GM19452 (cell line): ENCODE data around the gene SCYL1.

Experiments
- ATAC-seq: cut with Tn5 transposase; IDR thresholded peaks from one replicate; pipeline ENCODE4 v1.9.1; 2021; ENCODE audit not compliant: unreplicated experiment

Gene SCYL1

DNA sequence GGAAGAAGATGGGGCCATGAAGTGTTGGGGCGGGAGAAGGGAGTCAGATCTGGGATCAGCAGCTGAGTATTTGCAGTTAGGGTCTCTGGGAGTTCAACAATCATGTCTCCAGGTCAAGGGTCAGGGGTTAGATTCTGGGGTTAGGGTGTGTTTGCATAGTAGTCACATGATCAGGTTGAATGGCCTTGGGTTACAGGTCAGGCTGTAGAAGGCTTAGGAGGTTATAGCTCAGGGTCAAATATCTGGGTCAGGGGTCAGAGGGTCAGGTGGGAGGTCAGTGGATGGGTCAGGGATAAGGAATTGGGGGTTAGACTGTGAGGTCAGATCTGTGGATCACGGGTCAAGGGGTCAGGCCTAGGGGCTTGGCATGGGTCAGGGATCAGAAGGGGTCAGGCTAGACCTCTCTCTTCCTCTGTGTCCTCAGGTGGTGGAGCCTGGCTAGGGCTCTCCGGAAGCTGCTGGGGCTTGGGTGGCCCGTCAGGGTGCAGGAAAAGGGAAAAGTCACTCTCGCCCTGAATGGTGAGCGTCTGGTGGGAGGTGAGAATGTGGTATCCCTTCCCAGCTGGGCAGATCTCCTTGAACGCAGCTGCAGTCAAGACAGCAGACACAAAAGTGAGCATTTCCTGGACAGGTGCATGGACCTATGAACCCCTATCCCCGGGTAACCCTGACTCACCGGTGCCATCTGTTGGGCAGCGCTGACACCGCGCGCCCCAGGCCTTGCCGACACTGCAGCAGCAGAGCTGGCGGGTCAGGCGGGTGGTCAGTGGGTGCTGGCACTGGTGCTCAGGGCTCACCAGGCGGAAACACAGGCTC is 26.9 kb downstream of the SCYL1 start:
- ATAC-seq, result peak; percentile 59

- ATAC-seq, result no peak
Measured at GRCh38 chr11:65552388-65552951, 27.6 kb downstream of the SCYL1 start.

GRCh38 chr11:65553301-65554001 is 28.6 kb downstream of the SCYL1 start:
- no peak for ATAC-seq

DNA sequence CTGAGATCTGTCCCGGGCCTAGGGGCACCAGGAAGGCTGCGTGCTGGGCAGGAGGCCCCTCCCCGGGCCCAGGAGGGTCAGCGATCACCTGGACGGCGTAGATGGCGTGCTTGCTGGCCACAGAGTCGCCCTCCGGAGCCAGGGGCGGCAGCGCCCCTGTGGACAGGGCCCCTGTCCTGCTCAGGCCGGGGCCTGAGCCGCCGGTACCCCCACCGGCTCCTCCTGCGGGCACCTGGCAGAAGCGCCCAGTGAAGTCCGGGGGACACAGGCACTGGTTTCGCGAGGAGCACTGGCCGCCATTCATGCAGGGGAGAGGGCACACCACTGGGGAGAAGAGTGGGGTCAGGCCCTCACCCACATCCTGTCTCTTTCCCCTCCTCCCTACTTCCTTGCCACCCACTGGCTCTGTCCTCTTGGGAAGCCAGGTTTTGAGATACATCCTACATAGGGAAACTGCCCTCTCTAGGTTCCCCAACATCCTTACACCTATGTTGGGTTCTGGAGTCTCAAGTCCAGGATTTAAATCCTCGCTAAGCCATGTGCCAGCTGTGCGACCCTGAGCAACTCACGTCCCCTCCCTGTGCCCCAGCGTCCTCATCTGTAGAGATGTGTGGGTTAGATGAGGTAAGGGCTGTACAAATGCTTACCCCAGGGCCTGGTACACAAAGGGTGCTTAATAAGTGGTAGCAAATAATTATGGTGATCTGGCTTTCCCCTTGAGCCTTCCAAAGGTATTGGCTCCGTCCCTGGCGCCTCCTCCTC is 29.4 kb downstream of the SCYL1 start:
- no peak for ATAC-seq

- no peak for ATAC-seq
Measured at GRCh38 chr11:65554842-65555430, 30.1 kb downstream of the SCYL1 start.

GRCh38 chr11:65555693-65556231 is 30.9 kb downstream of the SCYL1 start:
- ATAC-seq, result no peak

DNA sequence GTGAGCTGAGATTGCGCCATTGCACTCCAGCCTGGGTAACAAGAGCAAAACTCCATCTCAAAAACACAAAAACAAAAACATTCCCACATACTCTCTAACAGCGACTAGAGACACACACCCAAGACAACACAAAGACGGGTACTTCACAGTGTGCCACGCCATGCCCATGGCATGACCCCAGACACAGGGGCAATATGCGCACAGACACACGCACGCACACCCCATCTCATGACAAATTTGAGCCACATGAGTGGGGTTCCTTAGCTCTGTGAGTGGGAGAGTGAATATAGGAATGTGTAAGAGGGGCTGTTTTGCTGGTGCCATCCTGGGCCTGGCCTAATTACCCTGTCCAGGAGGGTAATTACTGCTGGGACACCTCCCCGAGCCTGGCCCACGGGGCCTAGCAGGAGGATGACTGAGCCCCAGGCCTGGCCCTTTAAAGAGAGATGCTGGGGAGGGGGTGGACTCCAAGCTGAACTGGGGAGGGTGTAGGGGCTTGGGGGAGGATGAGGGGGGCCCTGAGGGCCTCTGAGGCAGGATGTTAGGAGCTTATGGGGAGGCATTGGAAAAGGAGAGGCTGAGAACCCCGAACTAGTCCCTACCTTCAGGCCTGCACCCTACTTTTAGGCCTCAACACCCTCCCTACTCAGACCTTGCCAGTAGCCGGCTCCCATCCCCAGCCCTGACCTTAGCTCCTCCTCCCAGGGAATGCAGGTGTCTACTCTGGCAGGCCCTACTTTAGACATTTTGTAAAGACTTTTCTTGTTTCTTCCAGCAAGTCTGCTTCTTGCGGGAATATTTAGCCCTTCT is 31.8 kb downstream of the SCYL1 start:
- no peak for ATAC-seq

DNA sequence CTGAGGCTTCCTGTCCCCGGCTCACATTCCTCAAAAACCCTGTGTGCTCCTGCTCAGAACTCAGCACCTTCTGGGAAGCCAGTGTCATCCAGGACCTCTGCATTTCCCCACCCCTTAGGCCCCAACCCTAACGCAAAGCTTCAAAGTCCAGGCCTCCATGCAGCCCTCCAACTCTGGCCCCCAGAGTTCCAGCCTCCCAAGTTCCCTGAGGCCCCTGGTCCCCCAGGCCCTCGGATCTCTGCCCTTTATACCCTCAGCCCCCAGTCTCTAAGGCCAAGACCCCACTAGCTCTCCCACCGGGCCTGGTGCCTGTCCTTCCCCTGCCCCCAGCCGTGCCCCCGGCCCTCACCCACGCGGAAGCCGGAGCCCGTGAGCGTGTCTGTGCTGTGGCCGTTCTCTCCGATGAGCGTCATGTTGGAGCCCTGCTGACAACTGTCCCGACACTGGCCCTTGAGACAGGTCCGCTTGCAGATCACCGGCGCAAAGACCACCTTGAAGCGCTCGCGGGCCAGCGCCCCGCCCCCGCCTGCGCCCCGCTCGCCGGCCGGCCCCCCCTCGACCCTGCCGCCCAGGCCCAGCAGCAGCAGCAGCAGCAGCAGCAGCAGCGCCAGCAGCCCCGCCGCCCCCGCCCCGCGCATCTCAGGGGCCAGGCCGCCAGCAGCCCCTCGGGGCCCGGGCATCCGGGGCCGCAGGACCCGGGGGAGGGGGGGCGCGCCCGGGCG is 32.6 kb downstream of the SCYL1 start:
- ATAC-seq, result no peak

DNA sequence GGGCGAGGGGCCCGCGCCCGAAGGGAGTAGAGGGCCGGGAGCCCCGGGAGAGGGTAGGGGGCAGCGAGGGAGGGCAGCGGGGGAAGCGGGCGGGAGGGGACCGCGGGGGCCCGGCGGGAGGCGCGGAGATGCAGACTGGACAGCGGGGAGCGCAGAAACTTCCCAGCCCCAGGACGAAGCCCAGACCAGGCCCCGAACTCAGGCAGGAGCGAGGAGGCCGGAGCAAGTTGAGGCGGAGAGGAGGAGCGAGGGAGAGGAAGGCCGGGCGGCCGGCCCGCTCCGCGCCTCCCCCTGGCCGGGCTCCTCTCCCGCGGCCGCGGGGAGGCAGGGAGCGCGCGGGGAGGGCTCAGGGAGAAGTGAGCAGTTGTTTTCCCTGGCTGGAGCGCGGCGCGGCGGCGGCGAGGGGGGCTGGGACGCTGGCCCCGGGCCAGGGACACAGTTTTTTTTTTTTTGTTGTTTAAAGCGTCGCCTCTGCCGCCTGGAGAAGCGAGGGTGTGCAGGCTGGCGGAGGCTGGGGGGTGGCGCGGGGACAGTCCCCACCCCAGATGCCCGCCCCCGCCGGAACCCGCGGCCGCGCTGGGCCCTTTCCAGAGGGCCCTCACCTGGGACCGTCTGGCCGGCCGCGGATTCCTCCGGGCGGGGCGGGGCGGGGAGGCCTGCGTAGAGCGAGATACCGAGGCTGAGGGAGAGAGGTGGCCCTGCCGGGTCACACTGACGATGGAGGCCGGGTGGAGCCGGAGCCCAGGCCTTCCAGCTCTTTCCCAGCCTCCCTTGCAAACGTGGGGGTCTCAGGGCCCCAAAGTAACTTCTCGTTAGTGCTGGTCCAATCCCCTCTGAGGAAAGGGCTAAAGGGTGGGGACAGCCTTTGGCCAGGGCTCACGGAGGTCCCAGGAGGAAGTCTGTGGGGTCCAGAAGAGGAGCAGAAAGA is 33.4 kb downstream of the SCYL1 start, which contains the start of gene LTBP3:
LTBP3 (minus strand) TSS at position 358 of the 928 bp plus-strand sequence. CDS start 400 bp downstream, outside the sequence.
- ATAC-seq, result no peak

DNA sequence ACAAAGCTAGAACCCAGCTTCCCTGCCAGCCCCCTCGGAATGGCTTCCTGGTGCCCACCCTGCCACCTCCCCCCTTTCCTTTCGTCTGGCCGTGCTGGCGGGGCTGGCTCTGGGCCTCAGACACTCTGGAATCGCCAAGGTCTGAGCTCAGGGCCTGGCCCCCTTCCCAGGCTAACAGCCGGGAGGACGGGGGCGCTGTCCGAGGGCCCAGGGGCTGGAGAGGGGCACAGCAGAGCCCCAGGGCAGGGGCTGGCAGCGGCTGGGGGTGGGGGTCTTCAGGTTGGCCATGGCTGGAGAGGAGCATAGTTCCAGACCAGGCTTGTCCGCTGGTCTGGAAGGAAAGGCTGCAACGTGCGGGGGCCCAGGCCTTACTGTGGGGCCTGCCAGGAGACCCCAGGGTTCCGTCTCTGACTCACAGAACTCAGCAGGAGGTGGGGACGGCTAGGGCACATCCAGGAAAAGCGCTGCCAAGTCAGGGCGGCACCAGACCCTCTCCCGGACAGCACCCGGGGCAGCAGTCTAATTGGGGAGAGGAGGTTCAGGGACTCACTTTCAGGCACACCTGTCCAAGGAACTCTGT is 34.1 kb downstream of the SCYL1 start:
- ATAC-seq, result no peak

DNA sequence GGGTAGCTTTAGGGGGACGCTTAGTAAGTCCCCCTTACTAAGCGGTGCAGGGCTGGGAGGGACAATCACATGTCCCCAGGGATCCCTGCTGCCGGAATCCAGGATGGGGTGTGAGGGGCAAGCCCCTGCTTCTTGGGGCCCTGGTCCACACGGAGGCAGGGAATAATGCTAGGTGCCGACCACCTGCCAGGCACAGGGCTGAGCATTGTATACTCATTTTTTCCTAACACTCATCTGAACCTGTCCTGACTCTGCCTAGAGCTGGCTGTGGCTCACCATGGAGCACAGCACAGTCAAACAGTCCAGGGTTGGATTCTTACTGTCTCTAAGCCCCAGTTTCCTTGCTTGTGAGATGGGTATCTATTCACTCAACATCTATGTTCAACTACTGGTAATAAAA is 34.7 kb downstream of the SCYL1 start:
- ATAC-seq, result no peak

GRCh38 chr11:65559951-65560537 is 35.2 kb downstream of the SCYL1 start:
- no peak for ATAC-seq

- no peak for ATAC-seq
Measured at GRCh38 chr11:65560555-65561418, 35.9 kb downstream of the SCYL1 start.

GRCh38 chr11:65562020-65562419 is 37.1 kb downstream of the SCYL1 start:
- ATAC-seq, result no peak

GRCh38 chr11:65562788-65563187 is 37.9 kb downstream of the SCYL1 start:
- no peak for ATAC-seq

GRCh38 chr11:65563601-65564000 is 38.7 kb downstream of the SCYL1 start:
- ATAC-seq, result no peak
